Neutrophil (primary cell): ENCODE results near the gene RAB15.

Experiments
- H3K27ac ChIP-seq: fragments of 200-600 bp; sonication (generic); 2 replicates; pipeline ENCODE4 v1.5.1; 2016; ENCODE audit warnings: mild to moderate bottlenecking, moderate library complexity
- H3K27me3 ChIP-seq: fragments of 200-600 bp; sonication (generic); 2 replicates; pipeline ENCODE4 v1.6.0; 2016; ENCODE audit warnings: mild to moderate bottlenecking
- H3K36me3 ChIP-seq: fragments of 200-600 bp; sonication (generic); 2 replicates; pipeline ENCODE4 v1.5.1; 2017
- H3K4me1 ChIP-seq, 2 experiments: fragments of 200-600 bp in 1 of 2; sonication (generic) in 1 of 2; 1 replicate in 1 of 2; 2 replicates in 1 of 2; pipeline versions ENCODE4 v1.5.1 to v1.6.1; 2013 to 2016; ENCODE audit warnings: low read depth in 1 of 2, low read length in 1 of 2, mild to moderate bottlenecking in 1 of 2, moderate library complexity in 1 of 2; ENCODE audit not compliant: control insufficient read depth in 1 of 2, insufficient read depth in 1 of 2
- H3K4me3 ChIP-seq, 2 experiments: fragments of 200-600 bp in 1 of 2; sonication (generic) in 1 of 2; 1 replicate in 1 of 2; 2 replicates in 1 of 2; pipeline ENCODE4 v1.5.1; 2013 to 2016; ENCODE audit warnings: low read depth in 1 of 2, low read length in 1 of 2, mild to moderate bottlenecking in 1 of 2, moderate library complexity in 1 of 2
- H3K9me3 ChIP-seq: fragments of 200-600 bp; sonication (generic); 2 replicates; pipeline ENCODE4 v1.5.1; 2016
- CTCF ChIP-seq: fragments of 200-600 bp; sonication (generic); IDR thresholded peaks from 2 replicates; pipeline ENCODE4 v1.5.1; 2016; ENCODE audit warnings: antibody characterized with exemption

The RAB15 gene

GRCh38 chr14:64970041-64970440, 2.1 kb downstream of the RAB15 start:
- Histone ChIP-seq H3K4me1 (peaks cover 12 to 13% of the 10 kb centered on the region in 2 experiments), H3K27me3 (peaks cover 59% of the 10 kb centered on the region), H3K9me3 (no peaks in the 10 kb centered on the region), H3K27ac (no peak overlapping the region), H3K36me3 (no peaks in the 10 kb centered on the region), H3K4me3 (no peak overlapping the region)
- TF ChIP-seq CTCF, result no peak

GRCh38 chr14:64968651-64969050, 3.5 kb downstream of the RAB15 start:
- Histone ChIP-seq H3K9me3 (no peaks in the 10 kb centered on the region), H3K36me3 (no peaks in the 10 kb centered on the region), H3K27ac (no peak overlapping the region), H3K27me3 (peaks cover 45% of the 10 kb centered on the region), H3K4me3 (no peak overlapping the region), H3K4me1 (peaks cover 12 to 13% of the 10 kb centered on the region in 2 experiments)
- no peak for TF ChIP-seq CTCF

- Histone ChIP-seq H3K4me1 (peaks cover 12 to 13% of the 10 kb centered on the region in 2 experiments), H3K9me3 (no peaks in the 10 kb centered on the region), H3K36me3 (no peaks in the 10 kb centered on the region), H3K27me3 (peaks cover 40% of the 10 kb centered on the region), H3K4me3 (no peak overlapping the region), H3K27ac (no peak overlapping the region)
- TF ChIP-seq CTCF, result no peak
Observed at GRCh38 chr14:64968167-64968566, 4.0 kb downstream of the RAB15 start.

- no peak overlapping the region for H3K4me3 ChIP-seq
- no peak for TF ChIP-seq CTCF
Observed at GRCh38 chr14:64966976-64967375, 5.2 kb downstream of the RAB15 start.

GRCh38 chr14:64965356-64966000, 6.7 kb downstream of the RAB15 start:
- Histone ChIP-seq H3K9me3 (no peaks in the 10 kb centered on the region), H3K4me1 (peaks cover 0 to 5% of the 10 kb centered on the region in 2 experiments), H3K27ac (no peak overlapping the region), H3K4me3 (no peak overlapping the region), H3K27me3 (peaks cover 15% of the 10 kb centered on the region), H3K36me3 (no peaks in the 10 kb centered on the region)
- no peak for TF ChIP-seq CTCF

More at GRCh38 chr14:64966976-64967375, 5.2 kb downstream of the RAB15 start:
- no peaks in the 10 kb centered on the region for H3K36me3 ChIP-seq
- peaks cover 7 to 9% of the 10 kb centered on the region in 2 experiments for H3K4me1 ChIP-seq
- no peak overlapping the region for H3K27ac ChIP-seq
- no peaks in the 10 kb centered on the region for H3K9me3 ChIP-seq
- H3K27me3 ChIP-seq, result peaks cover 30% of the 10 kb centered on the region
